C4-2B (cell line): ENCODE measurements around the gene LRRC34.

ENCODE experiments used
- H3K27ac ChIP-seq: fragments of 450-650 bp; 2 replicates; pipeline ENCODE4 v1.5.1; 2017
- CTCF ChIP-seq: fragments of 450-650 bp; conservative IDR thresholded peaks from 2 replicates; pipeline ENCODE4 v1.5.1; 2017; ENCODE audit warnings: mild to moderate bottlenecking
- ZFX ChIP-seq: fragments of 450-650 bp; IDR thresholded peaks from 2 replicates; pipeline ENCODE4 v1.6.1; 2017

The LRRC34 gene

GRCh38 chr3:169760479-169760878, 52.2 kb downstream of the LRRC34 start:
- no peak for TF ChIP-seq CTCF
- TF ChIP-seq ZFX: no peak
- H3K27ac ChIP-seq: no peak overlapping the region

GRCh38 chr3:169759256-169759655, 53.4 kb downstream of the LRRC34 start:
- no peak for TF ChIP-seq ZFX
- TF ChIP-seq CTCF: no peak
- H3K27ac ChIP-seq: no peak overlapping the region

GRCh38 chr3:169758359-169758994, 54.2 kb downstream of the LRRC34 start:
- no peak overlapping the region for H3K27ac ChIP-seq

GRCh38 chr3:169755488-169755887, 57.2 kb downstream of the LRRC34 start:
- no peak overlapping the region for H3K27ac ChIP-seq
- TF ChIP-seq ZFX (no peak), CTCF (no peak)

More at GRCh38 chr3:169758359-169758994, 54.2 kb downstream of the LRRC34 start:
- TF ChIP-seq CTCF: no peak
- no peak for TF ChIP-seq ZFX

- H3K27ac ChIP-seq: no peak overlapping the region
- TF ChIP-seq ZFX (no peak), CTCF (no peak)
These were observed 58.0 kb downstream of the LRRC34 start for GRCh38 chr3:169754711-169755110.

GRCh38 chr3:169751875-169752274, 60.8 kb downstream of the LRRC34 start:
- TF ChIP-seq ZFX (no peak), CTCF (no peak)
- H3K27ac ChIP-seq: no peak overlapping the region

- no peak overlapping the region for H3K27ac ChIP-seq
- no peak for TF ChIP-seq ZFX
- TF ChIP-seq CTCF: no peak
These were observed 62.0 kb downstream of the LRRC34 start for GRCh38 chr3:169750665-169751064.
